HG02678 (cell line): Measurements from ENCODE around the gene NEK9.

Experiments used
- ATAC-seq: cut with Tn5 transposase; IDR thresholded peaks from one replicate; pipeline ENCODE4 v1.9.1; 2021; ENCODE audit warnings: mild to moderate bottlenecking, moderate library complexity; ENCODE audit not compliant: unreplicated experiment

The NEK9 gene

DNA sequence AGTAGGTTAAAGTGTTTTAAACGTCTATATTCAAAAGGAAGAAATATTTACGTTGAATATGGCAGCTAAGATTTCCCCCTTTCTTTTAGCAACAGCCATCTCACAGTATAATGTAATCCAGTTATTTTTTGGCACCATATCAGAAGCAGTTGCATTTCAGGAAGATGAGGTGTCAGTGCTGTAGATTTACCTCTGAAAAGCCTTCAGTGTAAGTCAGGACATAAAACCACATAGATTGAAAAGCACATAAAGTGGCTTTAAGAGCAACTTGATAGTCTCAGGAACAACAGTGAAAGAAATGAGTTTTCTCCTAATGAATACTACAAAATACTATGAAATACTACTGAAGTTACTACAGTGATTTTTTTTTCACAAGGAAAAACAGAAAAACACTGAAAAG, 82.5 kb downstream of the NEK9 start:
- ATAC-seq = no peak

DNA sequence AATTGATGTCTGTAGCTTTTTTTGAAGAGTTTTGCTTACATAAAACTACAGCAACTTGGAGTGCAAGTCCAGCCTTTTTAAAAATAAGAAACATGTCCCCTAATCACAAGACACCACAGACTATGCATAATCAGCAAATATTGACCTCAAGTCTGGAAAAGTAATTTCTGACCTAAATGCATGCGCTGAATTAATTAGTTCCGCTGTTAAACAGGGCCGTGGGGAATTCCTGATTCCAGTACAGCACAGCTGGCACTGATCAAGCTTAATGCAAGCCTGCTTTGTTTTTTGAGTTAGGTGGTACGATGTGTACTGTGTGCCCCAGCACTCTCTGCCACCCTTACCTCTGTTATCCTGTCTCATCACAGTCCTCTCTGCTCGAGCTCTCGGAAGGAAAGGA, 84.8 kb downstream of the NEK9 start:
- no peak for ATAC-seq

DNA sequence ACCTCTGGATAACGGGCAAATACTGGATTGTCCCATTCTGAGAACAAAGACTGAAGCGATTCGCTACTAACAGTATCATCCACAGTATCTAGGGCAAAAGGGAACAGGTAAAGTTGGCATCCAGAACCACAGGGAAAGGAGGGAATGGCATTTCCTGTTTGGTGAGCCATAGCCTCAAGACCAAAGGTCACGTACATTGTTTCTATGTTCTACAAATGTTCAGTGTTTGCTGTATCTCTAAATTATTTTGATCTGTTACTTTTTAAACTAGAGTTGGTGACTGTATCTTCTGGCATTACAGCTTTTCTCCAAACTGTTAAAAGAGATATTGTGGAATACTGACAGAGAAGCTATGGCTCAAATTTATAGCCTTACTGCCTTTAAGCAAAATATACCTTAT, 85.2 kb downstream of the NEK9 start:
- no peak for ATAC-seq

DNA sequence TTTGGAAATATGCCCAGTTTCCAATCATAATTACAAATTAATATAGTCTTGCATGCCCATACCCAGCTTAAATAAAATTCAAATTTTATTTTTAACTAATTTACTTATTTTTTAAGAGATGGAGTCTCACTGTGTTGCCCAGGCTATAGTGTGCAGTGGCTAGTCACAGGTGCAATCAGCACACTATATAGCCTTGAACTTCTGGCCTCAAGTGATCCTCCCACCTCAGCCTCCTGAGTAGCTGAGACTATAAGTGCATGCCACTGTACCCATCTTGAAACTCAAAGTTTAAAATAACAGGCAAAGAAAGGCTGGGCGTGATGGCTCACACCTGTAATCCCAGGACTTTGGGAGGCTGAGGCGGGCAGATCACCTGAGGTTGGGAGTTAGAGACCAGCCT, 85.9 kb downstream of the NEK9 start:
- ATAC-seq = no peak

DNA sequence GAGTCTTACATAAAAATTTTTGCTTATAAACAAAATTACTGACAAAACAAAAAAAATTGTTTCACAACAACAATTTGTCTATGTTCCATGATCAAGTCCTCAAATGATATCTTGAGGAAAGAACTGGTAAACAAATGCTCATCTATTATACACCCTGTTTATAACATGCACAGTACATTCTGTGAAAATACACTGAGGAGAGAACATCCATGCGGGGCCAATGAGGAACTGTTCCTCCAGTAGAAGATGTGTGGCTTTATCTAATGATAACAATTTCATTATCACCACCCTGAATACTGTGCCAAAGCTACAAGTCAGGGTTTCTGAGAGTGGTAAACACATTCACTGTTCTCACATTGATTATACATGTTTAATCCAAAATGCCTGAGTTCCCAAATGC, 86.3 kb downstream of the NEK9 start:
- no peak for ATAC-seq

DNA sequence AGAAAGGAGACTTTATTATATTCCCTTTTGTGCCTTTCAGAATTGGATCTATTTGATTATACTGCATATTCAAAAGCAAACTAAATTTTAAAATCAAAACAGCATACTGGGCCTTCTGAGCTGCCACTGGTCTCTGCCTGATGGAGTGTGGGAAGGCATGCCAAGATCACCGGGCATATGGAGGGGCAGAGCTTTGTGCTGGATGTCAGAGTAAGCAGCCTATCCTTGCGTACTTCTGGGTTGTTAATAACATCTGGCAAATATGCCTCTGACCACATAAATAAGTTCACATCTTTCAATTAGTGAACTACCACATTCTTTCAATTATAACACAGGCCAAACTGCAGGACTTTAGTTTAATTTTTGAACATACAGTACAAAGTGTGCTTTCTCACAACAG, 93.9 kb downstream of the NEK9 start:
- no peak for ATAC-seq

DNA sequence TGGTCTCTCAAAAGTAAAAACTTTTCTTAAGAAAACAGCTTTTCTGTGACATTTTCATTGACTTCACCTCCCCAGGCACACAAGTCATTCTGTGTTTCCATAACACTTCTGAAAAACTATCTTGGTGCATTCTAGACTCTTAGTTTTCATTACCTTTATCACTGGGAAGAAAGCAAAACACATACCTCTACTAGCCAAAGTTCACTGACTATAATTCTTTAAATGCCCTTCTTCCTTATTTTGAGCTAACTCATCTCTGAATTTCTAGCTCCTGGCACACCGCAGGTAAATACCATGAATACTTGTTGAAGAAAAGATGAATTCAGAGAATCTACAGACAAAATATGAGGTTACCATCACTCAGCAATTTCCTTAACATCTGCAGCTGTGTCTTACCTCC, 96.7 kb downstream of the NEK9 start:
- ATAC-seq = no peak
